Heart left ventricle (tissue), 16 donors: Measurements from ENCODE around the gene ATP11C. TPM values are rescaled to one million over a fixed set of nuclear protein-coding genes. Genes with fewer than 3 reads are reported as not detected.

Source experiments
- ATAC-seq, 4 donors: fragments of 200-7000 bp; cut with Tn5 transposase; one replicate each; pipeline ENCODE4 v1.9.1; 2020 to 2022; ENCODE audit warnings: moderate library complexity in 4 of 4, mild to moderate bottlenecking in 3 of 4, moderate number of reproducible peaks in 1 of 4
- DNase-seq, 5 donors: peaks; one replicate each; pipeline ENCODE4 v3.0.0-alpha.2; 2020
- H3K27ac ChIP-seq, 12 donors: fragments of 200-600 bp; sonication (generic) in 4 of 12; one replicate each; pipeline versions ENCODE4 v1.5.0 to v1.8.0; 2016 to 2022; ENCODE audit warnings: mild to moderate bottlenecking in 2 of 12
- H3K27me3 ChIP-seq, 9 donors: fragments of 200-600 bp; sonication (generic) in 2 of 9; one replicate each; pipeline versions ENCODE4 v1.5.1 to v1.8.0; 2016 to 2022; ENCODE audit warnings: mild to moderate bottlenecking in 3 of 9
- H3K36me3 ChIP-seq, 9 donors: fragments of 200-600 bp; sonication (generic) in 2 of 9; one replicate each; pipeline versions ENCODE4 v1.5.0 to v1.8.0; 2018 to 2022; ENCODE audit warnings: mild to moderate bottlenecking in 2 of 9
- H3K4me1 ChIP-seq, 12 donors: fragments of 200-600 bp; sonication (generic) in 4 of 12; one replicate each; pipeline versions ENCODE4 v1.5.0 to v1.8.0; 2016 to 2022; ENCODE audit warnings: mild to moderate bottlenecking in 3 of 12
- H3K4me3 ChIP-seq, 12 donors: fragments of 200-600 bp; sonication (generic) in 4 of 12; one replicate each; pipeline versions ENCODE4 v1.5.0 to v1.8.0; 2017 to 2022; ENCODE audit warnings: mild to moderate bottlenecking in 9 of 12, moderate library complexity in 4 of 12
- H3K9me3 ChIP-seq, 12 donors: fragments of 200-600 bp; sonication (generic) in 4 of 12; one replicate each; pipeline versions ENCODE4 v1.5.0 to v1.8.0; 2016 to 2022; ENCODE audit warnings: mild to moderate bottlenecking in 1 of 12
- POLR2A ChIP-seq, 2 donors: fragments of 450-650 bp; IDR thresholded peaks; one replicate each; pipeline ENCODE4 v1.6.1; 2017; ENCODE audit warnings: antibody characterized with exemption in 2 of 2, mild to moderate bottlenecking in 2 of 2, moderate library complexity in 2 of 2
- WGBS, 4 donors: extraction: QIAGEN DNeasy Blood & Tissue Kit in 2 of 4; methylation state at CpG; one replicate each; pipeline versions ENCODE4 v1.1.5 to v1.1.7; 2013 to 2018; 5-methylcytosine and 5-hydroxymethylcytosine counted together
- intact Hi-C, 10 donors: fragments of 100-400 bp; cut with DNase I; formaldehyde crosslinking; loops; one replicate each; pipeline versions ENCODE4 v1.11.1 to v1.14.2; 2022
- polyA plus RNA-seq, 2 donors: library from polyadenylated mRNA; stranded (reverse); fragments of 200-250 nt; gene quantifications; one replicate each; pipeline ENCODE4 v1.2.3, GENCODE V29; 2013
- total RNA-seq, 9 donors: library from RNA; depleted of rRNA in 2 of 9; stranded (reverse); fragments of >200 nt in 2 of 9; fragmentation: NEBNext Ultra II Directional in 3 of 9; extraction: Animal tissue kit (Norgen Biotek cat#: 25700) in 3 of 9; gene quantifications; one replicate each; pipeline versions ENCODE4 v1.1.0 to v1.2.4, GENCODE V29; 2016 to 2023
- TF ChIP-seq, protein P1 (sequence below), 12 donors: fragments of 200-600 bp; sonication (generic) in 4 of 12; IDR thresholded peaks; one replicate each; pipeline versions ENCODE4 v1.5.0 to v1.8.0; 2018 to 2022; ENCODE audit warnings: antibody characterized with exemption in 12 of 12, mild to moderate bottlenecking in 5 of 12
- donor health status: ischemic (EF 13 %, LVEDD 7.1; RV severe dilation, severe dysfunction).
- donor health status: healthy with polysubstance abuse.
- donor health status: DM: no; HTN: yes; CAD: no.
- donor health status: DM: no; HTN: no; CAD: no.
- donor health status: ischemic (EF 25% LVEDD 6.9; RV normal size, moderate dysfunction).
- donor health status: ischemic (EF 25% LVEDD 5.7; RV mildly dilated, moderate dysfunction).
- donor health status: healthy.
- donor health status: DM: yes; HTN: yes; CAD: no.
- donor health status: ischemic (EF 35%, LVEDD 5.7; RV mildly dilated, moderate dysfunction).
- donor health status: nonischemic (EF 11% LVEDD 7.7; RV severe dilation, severe dysfunction).
- donor health status: DM: yes; HTN: yes; CAD: no.
- donor health status: PGD.
- donor health status: ischemic (EF 29% LVEDD 5.4; RV normal size, mild dysfunction).
- donor health status: nonischemic (EF 23%, LVEDD 6.1; RV moderate dilation, normal function).

The ATP11C gene
- total and polyA plus RNA-seq, 11 donors: 1.1 to 10.2 (median 3.9) TPM

DNA sequence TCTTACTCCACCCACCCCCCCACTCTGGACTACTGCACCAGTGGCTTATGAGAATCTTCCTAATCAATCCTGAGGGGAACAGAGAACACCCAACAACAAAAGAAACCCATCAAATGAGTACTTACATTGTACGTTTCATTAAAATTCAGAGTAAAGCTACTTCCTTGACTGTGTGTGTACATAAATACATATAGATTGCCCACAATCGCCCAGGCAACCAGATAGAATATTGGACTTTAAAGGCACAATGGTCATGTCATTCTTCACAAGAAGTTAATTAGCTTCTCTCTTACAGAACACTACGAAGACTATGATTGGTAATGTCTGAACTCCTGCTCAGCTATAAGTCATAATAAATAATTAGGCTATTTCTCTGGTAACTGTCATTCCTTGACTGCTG, 12.2 kb upstream of the ATP11C start:
- WGBS, 4 donors: 60 to 82% (median 76%) methylated on average over 3 of the region's 3 CpGs
- TF ChIP-seq, protein P1, sequence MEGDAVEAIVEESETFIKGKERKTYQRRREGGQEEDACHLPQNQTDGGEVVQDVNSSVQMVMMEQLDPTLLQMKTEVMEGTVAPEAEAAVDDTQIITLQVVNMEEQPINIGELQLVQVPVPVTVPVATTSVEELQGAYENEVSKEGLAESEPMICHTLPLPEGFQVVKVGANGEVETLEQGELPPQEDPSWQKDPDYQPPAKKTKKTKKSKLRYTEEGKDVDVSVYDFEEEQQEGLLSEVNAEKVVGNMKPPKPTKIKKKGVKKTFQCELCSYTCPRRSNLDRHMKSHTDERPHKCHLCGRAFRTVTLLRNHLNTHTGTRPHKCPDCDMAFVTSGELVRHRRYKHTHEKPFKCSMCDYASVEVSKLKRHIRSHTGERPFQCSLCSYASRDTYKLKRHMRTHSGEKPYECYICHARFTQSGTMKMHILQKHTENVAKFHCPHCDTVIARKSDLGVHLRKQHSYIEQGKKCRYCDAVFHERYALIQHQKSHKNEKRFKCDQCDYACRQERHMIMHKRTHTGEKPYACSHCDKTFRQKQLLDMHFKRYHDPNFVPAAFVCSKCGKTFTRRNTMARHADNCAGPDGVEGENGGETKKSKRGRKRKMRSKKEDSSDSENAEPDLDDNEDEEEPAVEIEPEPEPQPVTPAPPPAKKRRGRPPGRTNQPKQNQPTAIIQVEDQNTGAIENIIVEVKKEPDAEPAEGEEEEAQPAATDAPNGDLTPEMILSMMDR (IDR thresholded peaks at IDR 0.05): no peak
- no peak for TF ChIP-seq POLR2A (IDR thresholded peaks at IDR 0.05)
- intact Hi-C loops: no loop called here

DNA sequence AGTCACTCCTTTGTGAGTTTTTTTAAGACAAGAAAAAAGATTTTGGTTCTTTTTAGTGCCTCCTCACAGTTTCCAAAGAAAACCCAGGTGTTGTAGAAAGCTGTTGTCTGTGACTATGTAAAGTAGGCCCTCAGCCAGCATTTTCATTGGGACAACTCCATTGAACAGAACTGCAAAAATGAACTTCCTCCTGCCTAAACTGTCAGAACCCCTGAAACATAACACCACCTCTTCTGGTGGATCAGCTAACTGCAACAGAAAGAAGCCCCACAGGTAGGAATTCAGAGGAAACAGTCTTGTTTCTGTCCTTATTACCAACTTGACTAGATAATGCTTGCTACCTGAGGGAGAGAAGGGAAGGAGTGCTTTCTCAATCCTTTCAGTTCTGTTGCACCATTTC, 3.4 kb upstream of the ATP11C start:
- H3K4me3 ChIP-seq: no peak overlapping the region
- DNase-seq (no peak), ATAC-seq (no peak)
- intact Hi-C loops: loop anchor here in 3 of 10 donors (10.0 kb wide), 2 partner anchors 111 to 171 kb away; no protein-coding TSS in a partner anchor
- peaks cover 0 to 5% (median 0%) of the 10 kb centered on the region in 12 donors for H3K4me1 ChIP-seq
- H3K36me3 ChIP-seq: no peaks in the 10 kb centered on the region
- peaks cover 0 to 14% (median 0%) of the 10 kb centered on the region in 9 donors for H3K27me3 ChIP-seq
- TF ChIP-seq POLR2A (IDR thresholded peaks at IDR 0.05): no peak
- TF ChIP-seq, protein P1 (IDR thresholded peaks at IDR 0.05): no peak
- no peaks in the 10 kb centered on the region for H3K9me3 ChIP-seq
- H3K27ac ChIP-seq: no peak overlapping the region

More for the DNA sequence above, 12.2 kb upstream of the ATP11C start:
- no peak overlapping the region for H3K4me3 ChIP-seq
- no peaks in the 10 kb centered on the region for H3K4me1 ChIP-seq
- H3K27me3 ChIP-seq: peaks cover 0 to 7% (median 0%) of the 10 kb centered on the region in 9 donors
- no peak for DNase-seq
- no peak for ATAC-seq
- no peaks in the 10 kb centered on the region for H3K36me3 ChIP-seq
- H3K27ac ChIP-seq: no peak overlapping the region
- H3K9me3 ChIP-seq: no peaks in the 10 kb centered on the region

DNA sequence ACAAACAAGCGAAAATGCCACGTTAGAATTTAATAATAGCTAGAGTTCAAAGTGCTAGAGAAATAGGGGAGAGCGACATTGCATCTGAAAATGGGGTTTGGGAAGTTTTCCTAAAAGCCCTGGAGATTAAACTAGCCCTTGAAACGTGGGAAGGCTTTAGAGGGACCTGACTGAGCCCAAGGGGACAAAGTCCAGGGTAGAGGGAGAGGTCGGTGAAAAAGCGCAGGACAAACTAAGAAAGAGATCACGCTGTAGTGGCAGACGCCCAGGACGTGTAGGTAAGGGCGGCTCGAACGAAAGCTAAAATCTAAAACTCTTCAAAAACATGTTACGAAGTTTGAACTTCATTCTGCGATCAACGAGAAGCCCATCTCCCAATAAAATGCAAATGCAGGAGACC, 1.1 kb upstream of the ATP11C start:
- Histone ChIP-seq H3K4me1 (peaks cover 0 to 10% (median 0%) of the 10 kb centered on the region in 12 donors), H3K36me3 (no peaks in the 10 kb centered on the region), H3K27ac (peak overlapping the region; percentile 82 to 97 (median 91)), H3K27me3 (peaks cover 0 to 14% (median 0%) of the 10 kb centered on the region in 9 donors), H3K9me3 (no peaks in the 10 kb centered on the region), H3K4me3 (peak overlapping the region in 10 of 12 donors; percentile 65 to 97 (median 82))
- ATAC-seq (no peak), DNase-seq (no peak)
- WGBS, 4 donors: 68 to 82% (median 75%) methylated on average over 15 of the region's 15 CpGs
- intact Hi-C loops: loop anchor here in 3 of 10 donors (2.0 to 10.0 kb wide), 4 partner anchors 53 to 169 kb away; no protein-coding TSS in a partner anchor
- TF ChIP-seq, protein P1 (IDR thresholded peaks at IDR 0.05): no peak
- no peak for TF ChIP-seq POLR2A (IDR thresholded peaks at IDR 0.05)

DNA sequence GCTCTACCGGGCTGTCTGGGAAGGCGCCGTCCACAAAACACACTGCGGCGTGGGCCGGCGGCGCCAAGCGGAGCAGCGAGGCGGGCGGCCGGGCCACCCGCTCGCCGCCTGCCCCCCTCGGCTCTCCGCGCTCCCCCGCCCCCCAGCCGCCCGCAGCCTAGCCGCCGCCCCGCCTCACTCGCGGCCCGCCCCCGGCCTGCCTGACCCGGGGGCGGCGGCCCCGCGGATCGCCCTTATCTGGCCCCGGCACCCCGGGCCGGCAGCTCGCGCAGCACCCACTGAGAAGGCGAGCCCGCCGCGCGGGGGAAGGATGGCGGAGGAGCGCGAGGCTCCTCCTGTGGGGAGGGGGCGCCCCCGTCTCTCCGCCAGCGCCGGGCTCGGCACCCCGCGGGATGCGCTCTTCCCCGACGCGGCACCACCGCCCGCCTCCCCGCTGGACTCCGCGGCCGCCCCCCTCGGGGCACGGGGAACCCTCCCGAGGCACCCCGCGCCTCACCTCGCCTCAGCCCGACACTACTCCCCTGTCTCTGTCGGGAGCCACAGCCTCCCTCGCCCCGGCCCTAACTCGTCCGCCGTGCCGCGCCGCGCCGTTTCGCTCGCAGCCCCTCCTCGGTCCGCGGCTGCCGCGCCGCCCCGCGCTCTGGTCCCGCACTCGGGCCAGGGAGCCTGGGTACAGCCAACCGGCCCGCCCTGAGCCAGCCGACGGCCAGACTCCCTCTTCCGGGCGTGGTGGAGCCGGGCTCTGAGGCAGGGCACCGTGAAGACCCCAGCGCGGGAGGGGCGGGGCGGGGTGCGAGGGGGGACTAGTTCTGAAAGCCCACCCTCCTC, 566 bp downstream of the ATP11C start:
- DNase-seq (peak; percentile 35 to 72 (median 40)), ATAC-seq (peak in 3 of 4 donors; percentile 55 to 67 (median 56))
- H3K27ac ChIP-seq: peak overlapping the region; percentile 82 to 97 (median 91)
- H3K36me3 ChIP-seq: no peaks in the 10 kb centered on the region
- H3K27me3 ChIP-seq: peaks cover 0 to 14% (median 0%) of the 10 kb centered on the region in 9 donors
- intact Hi-C loops: loop anchor here in 3 of 10 donors (2.0 to 10.0 kb wide), 4 partner anchors 51 to 167 kb away; no protein-coding TSS in a partner anchor
- H3K4me3 ChIP-seq: peak overlapping the region; percentile 52 to 97 (median 77)
- WGBS, 4 donors: 0 to 32% (median 16%) methylated on average over 47 to 105 of the region's 109 CpGs
- H3K4me1 ChIP-seq: peaks cover 0 to 10% (median 0%) of the 10 kb centered on the region in 12 donors
- TF ChIP-seq POLR2A (IDR thresholded peaks at IDR 0.05): no peak
- TF ChIP-seq, protein P1 (IDR thresholded peaks at IDR 0.05): no peak
- no peaks in the 10 kb centered on the region for H3K9me3 ChIP-seq
